KOPT-K1 (cell line): ENCODE data around the gene PTPN11.
A peak's percentile ranks its signal among the peaks of the same experiment; 100 is the strongest.
"Not testable (repeated sequence)": the region's sequence is repeated elsewhere in the genome, so short reads cannot be mapped to it uniquely, and the experiment has no call there.

Experiments used
- H3K27ac ChIP-seq: fragments of 200-600 bp; sonication (generic); 2 replicates; pipeline ENCODE4 v1.5.1; 2016; ENCODE audit warnings: antibody characterized with exemption, mild to moderate bottlenecking, low read depth, low read length; ENCODE audit not compliant: poor library complexity, severe bottlenecking
- H3K36me3 ChIP-seq: fragments of 200-600 bp; sonication (generic); 2 replicates; pipeline ENCODE4 v1.5.1; 2017; ENCODE audit warnings: antibody characterized with exemption, mild to moderate bottlenecking, low read length, moderate library complexity; ENCODE audit not compliant: insufficient read depth
- H3K9me3 ChIP-seq: fragments of 200-600 bp; sonication (generic); 2 replicates; pipeline ENCODE4 v1.5.1; 2017; ENCODE audit warnings: antibody characterized with exemption, low read length, mild to moderate bottlenecking; ENCODE audit not compliant: insufficient read depth, poor library complexity, severe bottlenecking

The PTPN11 gene

GRCh38 chr12:112401054-112401453 is 17.7 kb upstream of the PTPN11 start:
- Histone ChIP-seq H3K9me3 (peaks cover under 1% of the 10 kb centered on the region), H3K27ac (no peak overlapping the region), H3K36me3 (peaks cover 29% of the 10 kb centered on the region)

GRCh38 chr12:112401903-112402498 is 16.7 kb upstream of the PTPN11 start:
- H3K9me3 ChIP-seq = no peaks in the 10 kb centered on the region
- no peak overlapping the region for H3K27ac ChIP-seq
- peaks cover 39% of the 10 kb centered on the region for H3K36me3 ChIP-seq

DNA sequence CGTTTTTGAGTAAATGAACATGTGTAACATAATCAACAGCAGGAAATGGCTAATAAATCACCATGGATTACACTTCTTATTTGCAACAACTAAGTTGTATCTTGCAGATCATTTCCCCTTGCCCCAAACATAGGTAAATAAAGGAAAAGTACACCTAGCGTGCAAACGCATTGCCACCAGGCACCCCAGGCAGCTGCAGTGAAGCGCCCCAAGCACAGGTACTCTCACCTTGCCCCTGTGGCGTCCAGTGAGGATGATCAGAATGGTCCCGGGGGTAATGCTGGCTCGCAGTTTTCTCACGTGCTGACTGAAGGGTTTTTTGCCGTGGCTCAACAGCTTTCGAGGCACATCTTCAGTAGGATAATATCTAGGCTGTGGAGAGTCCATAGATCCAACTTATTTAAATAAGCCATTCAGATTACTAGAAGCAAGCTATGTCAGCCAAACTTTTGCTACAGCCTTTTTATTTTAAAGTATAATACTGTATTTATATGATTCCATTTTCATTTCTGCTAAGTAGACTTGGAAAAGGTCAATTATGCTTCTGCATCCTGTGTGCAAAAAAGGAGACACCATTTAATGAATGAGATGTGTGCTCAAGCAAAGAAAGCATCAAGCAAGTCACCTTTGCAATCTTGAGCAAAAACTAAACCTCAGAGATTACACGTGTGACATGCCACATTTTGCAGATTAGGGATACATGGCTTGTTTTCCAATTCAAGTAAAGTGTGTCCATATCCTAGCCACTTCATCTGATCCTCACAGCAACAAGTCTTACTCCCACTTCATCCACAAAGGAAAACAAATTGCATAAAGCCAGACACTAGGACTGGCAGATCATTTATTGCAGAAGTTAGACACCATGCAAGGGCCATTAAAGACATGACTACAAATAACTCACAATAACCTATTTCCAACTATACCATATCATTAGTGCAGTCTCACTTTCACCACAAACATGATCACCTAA is 11.9 kb upstream of the PTPN11 start:
- Histone ChIP-seq H3K27ac (no peak overlapping the region), H3K36me3 (peaks cover 56% of the 10 kb centered on the region)

DNA sequence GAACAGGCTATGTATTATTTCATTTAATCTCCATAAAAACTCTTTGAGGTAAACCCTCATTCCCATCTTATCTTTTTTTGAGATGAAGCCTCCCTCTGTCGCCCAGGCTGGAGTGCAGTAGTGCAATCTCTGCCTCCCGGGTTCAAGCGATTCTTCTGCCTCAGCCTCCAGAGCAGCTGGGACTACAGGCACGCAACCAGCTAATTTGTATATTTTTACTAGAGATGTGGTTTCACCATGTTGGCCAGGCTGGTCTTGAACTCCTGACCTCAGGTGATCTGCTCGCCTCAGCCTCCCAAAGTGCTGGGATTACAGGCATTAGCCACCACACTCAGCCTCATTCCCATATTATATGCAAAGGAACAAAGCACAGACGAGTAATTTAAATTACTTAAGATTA is 11.1 kb upstream of the PTPN11 start:
- Histone ChIP-seq H3K27ac (peak overlapping the region; percentile 89), H3K36me3 (peaks cover 56% of the 10 kb centered on the region)
- not testable (repeated sequence) for H3K9me3 ChIP-seq

More for the DNA sequence above, 11.9 kb upstream of the PTPN11 start:
- no peaks in the 10 kb centered on the region for H3K9me3 ChIP-seq

- Histone ChIP-seq H3K9me3 (no peaks in the 10 kb centered on the region), H3K27ac (peak overlapping the region; percentile 89), H3K36me3 (peaks cover 51% of the 10 kb centered on the region)
Measured at GRCh38 chr12:112408621-112409020, 10.1 kb upstream of the PTPN11 start.

GRCh38 chr12:112409064-112409905 is 9.5 kb upstream of the PTPN11 start, which contains the start of gene RPL6:
Gene RPL6, minus strand, starts transcription at chr12:112409605. Its CDS starts 949 bp downstream, at chr12:112408656.
- no peaks in the 10 kb centered on the region for H3K9me3 ChIP-seq
- H3K36me3 ChIP-seq = peaks cover 44% of the 10 kb centered on the region
- peak within 1 kb of the TSS; percentile 89 for H3K27ac ChIP-seq

- Histone ChIP-seq H3K36me3 (peaks cover 38% of the 10 kb centered on the region), H3K9me3 (no peaks in the 10 kb centered on the region), H3K27ac (no peak overlapping the region)
Measured at GRCh38 chr12:112409906-112410244, 8.9 kb upstream of the PTPN11 start.

- H3K9me3 ChIP-seq = no peaks in the 10 kb centered on the region
- no peaks in the 10 kb centered on the region for H3K36me3 ChIP-seq
- no peak overlapping the region for H3K27ac ChIP-seq
Measured at GRCh38 chr12:112413855-112414625, 4.7 kb upstream of the PTPN11 start.

GRCh38 chr12:112415457-112415856 is 3.3 kb upstream of the PTPN11 start:
- H3K36me3 ChIP-seq, H3K9me3 ChIP-seq, H3K27ac ChIP-seq: not testable (repeated sequence)

GRCh38 chr12:112418273-112418607 is 507 bp upstream of the PTPN11 start:
- Histone ChIP-seq H3K27ac (peak overlapping the region; percentile 78), H3K9me3 (no peaks in the 10 kb centered on the region), H3K36me3 (peaks cover 10% of the 10 kb centered on the region; the same call in 1 of the 2 replicates)

DNA sequence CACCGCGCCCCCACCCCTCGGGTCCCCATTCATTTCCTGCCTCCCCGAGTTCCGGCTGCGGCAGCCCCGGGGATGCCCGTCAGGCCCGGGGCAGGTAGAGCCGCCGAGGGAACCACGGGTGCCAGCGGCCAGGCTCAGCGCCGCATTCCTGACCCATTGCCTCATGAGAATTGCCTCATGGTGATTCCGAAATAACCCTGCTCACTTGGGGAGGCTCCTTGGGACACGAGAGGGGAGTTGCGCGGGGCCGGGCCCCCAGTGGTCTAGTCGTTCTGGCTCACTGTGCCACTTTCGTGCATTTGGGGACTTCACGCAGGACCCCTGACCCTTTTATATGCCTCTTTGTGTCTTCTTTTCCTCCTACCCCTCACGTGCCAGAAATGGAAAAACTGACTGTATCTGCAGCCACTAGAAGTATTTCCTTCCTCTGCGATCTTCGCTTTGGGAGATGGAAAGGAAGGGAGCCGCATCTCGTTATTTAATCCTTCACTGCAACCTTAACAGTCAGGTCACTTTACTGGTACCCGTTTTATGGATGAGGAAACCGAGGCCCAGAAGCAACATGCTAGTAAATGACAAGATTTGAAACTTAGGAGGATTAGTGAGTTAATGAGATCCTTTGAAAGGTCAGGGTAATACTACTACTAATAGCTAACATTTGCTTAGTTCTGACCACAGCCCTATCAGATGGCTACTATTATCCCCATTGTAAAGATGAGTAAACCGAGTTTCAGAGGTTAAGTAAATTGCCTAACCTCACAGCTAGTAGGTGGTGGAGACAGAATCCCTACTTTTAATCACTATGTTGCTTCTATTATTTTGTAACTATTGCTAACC is 768 bp downstream of the PTPN11 start:
- Histone ChIP-seq H3K9me3 (no peaks in the 10 kb centered on the region), H3K27ac (peak overlapping the region; percentile 78), H3K36me3 (peaks cover 19% of the 10 kb centered on the region)

DNA sequence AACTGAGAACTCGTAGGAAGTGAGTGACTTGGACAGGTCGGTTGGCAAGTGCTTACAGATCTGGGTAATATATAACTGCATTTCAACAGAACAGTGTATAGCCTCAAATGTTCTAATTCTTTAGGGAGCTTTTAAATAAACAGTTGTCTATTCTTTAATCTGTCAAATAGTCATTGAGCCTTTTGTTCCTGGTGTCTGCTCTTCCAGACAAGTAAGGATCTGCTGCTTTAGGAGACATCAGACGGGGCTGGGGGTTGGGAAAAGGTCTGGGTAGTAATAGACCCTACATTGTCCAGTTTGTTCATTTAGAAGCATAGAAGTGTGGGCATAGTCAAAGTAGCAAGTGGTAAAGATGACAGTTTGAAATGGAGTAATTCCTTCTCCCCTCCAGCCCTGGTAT is 2.0 kb downstream of the PTPN11 start:
- H3K36me3 ChIP-seq = peaks cover 24% of the 10 kb centered on the region
- no peaks in the 10 kb centered on the region for H3K9me3 ChIP-seq
- H3K27ac ChIP-seq = no peak overlapping the region

DNA sequence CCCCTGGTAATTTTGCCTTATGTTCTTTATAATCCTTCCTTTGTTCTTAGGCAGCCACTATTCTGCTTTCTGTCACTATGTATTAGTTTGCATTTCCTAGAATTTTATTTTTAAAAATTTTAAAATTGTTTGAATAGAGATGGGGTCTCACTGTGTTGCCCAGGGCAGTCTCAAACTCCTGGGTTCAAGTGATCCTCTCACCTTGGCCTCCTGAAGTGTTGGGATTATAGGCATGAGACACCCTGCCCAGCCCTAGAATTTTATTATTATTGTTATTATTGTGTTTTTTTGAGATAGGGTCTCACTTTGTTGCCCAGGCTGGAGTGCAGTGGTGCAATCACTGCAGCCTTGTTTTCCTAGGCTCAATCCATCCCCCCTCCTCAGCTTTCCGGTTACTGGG is 2.6 kb downstream of the PTPN11 start:
- Histone ChIP-seq H3K27ac (no peak overlapping the region), H3K9me3 (no peaks in the 10 kb centered on the region), H3K36me3 (peaks cover 30% of the 10 kb centered on the region)

DNA sequence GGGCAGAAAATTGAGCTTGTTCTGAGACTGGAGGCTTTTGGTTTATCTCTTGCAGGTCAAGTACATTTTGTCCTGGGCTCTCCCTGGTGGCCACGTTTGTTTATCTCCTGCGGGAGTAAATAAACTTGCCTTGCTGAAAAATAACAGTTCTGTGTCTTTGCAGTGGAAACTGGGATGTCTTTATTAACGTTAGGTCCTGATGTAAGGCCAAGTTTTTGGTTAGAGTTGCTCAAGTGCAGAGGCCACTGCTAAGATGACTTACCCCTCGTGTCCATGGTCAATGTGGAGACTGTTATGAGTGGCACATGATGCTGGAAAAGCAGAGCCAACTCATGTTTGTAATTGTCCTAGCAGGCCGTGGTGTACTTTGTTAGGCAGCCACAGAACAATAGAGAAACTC is 3.8 kb downstream of the PTPN11 start:
- no peaks in the 10 kb centered on the region for H3K9me3 ChIP-seq
- H3K27ac ChIP-seq = no peak overlapping the region
- peaks cover 31% of the 10 kb centered on the region for H3K36me3 ChIP-seq
